ENCODE results near the gene PCDHGA12. TPM values are rescaled to one million over a fixed set of nuclear protein-coding genes. Genes with fewer than 3 reads are reported as not detected.

PCDHGA12 gene
- total RNA-seq, 1 donor from 2014 or later = 1.7 TPM

- DNase-seq (ENCODE audit: low read depth) = no peak
These were observed 9.3 kb downstream of the PCDHGA12 start for GRCh38 chr5:141439411-141440141.

- no peak for DNase-seq (ENCODE audit: low read depth)
These were observed 10.0 kb downstream of the PCDHGA12 start for GRCh38 chr5:141440341-141440740.

GRCh38 chr5:141441571-141442170, 11.4 kb downstream of the PCDHGA12 start:
- DNase-seq (ENCODE audit: low read depth) = no peak

DNA sequence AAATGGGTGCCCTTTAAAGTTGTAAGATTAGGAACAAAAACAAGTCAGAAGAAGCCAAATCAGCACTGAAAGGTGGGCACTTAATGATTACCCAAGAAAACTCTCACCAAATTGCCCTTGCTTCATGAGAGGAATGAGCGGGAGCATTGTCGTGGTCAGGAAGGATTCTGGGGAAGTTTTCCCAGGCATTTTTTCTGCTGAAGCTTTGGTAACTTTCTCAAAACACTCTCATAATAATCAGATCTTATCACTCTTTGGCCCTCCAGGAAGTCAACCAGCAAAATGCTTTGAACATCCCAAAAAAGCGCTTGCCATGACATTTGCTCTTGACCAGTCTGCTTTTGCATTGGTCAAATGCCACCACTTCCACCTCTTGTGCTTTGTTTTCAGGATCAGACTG, 35.0 kb downstream of the PCDHGA12 start:
- DNase-seq (ENCODE audit: low read depth) = peak; percentile 46

- peak; percentile 88 for DNase-seq (ENCODE audit: low read depth)
These were observed 45.4 kb downstream of the PCDHGA12 start, which contains the start of gene PCDHGC3 for GRCh38 chr5:141475625-141476131. TSS of gene PCDHGC3 (plus strand) at chr5:141475966. CDS start at chr5:141476117, 151 bp downstream.

- peak; percentile 36 for DNase-seq (ENCODE audit: low read depth)
These were observed 46.0 kb downstream of the PCDHGA12 start for GRCh38 chr5:141476132-141476911.

DNA sequence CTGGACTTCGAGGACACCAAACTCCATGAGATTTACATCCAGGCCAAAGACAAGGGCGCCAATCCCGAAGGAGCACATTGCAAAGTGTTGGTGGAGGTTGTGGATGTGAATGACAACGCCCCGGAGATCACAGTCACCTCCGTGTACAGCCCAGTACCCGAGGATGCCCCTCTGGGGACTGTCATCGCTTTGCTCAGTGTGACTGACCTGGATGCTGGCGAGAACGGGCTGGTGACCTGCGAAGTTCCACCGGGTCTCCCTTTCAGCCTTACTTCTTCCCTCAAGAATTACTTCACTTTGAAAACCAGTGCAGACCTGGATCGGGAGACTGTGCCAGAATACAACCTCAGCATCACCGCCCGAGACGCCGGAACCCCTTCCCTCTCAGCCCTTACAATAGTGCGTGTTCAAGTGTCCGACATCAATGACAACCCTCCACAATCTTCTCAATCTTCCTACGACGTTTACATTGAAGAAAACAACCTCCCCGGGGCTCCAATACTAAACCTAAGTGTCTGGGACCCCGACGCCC, 46.8 kb downstream of the PCDHGA12 start:
- DNase-seq (ENCODE audit: low read depth) = no peak

- DNase-seq (ENCODE audit: low read depth) = no peak
These were observed 47.5 kb downstream of the PCDHGA12 start for GRCh38 chr5:141477815-141478214.

GRCh38 chr5:141478321-141478945, 48.1 kb downstream of the PCDHGA12 start:
- no peak for DNase-seq (ENCODE audit: low read depth)

DNA sequence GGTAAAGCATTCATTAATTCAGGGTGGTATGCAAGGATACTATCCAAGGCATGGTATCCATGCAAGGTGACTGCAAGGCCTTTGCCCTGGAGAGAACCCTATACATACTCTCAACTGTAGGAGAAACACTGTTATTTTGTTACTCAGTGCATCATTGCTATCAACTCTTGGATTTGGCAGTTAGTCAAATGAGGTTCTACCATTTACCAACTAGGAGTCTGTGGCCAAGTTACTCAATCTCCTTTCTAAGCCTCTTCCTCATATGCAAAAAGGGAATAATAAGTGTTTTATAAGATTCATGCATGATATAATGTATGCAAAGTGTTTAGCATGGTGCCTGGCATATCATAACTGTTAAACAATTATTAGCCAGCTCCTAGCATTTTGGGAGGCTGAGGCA, 49.5 kb downstream of the PCDHGA12 start:
- no peak for DNase-seq (ENCODE audit: low read depth)

Other genes starting within 250 kb of the PCDHGA12 start
- gene PCDHB16, start 248.1 kb upstream of the PCDHGA12 start, total RNA-seq = 0.17 and 1.4 TPM in 2 replicates
- gene PCDHB9, start 243.3 kb upstream of the PCDHGA12 start, total RNA-seq = 0.17 and 0.60 TPM in 2 replicates
- gene PCDHB10, start 238.2 kb upstream of the PCDHGA12 start, total RNA-seq = 0.35 and 0.85 TPM in 2 replicates
- gene PCDHB11, start 230.9 kb upstream of the PCDHGA12 start, total RNA-seq = 0.17 and 1.6 TPM in 2 replicates
- gene PCDHB12, start 221.8 kb upstream of the PCDHGA12 start, total RNA-seq = 1.2 TPM in 1 of 2 replicates, not detected in the other
- gene PCDHB13, start 216.6 kb upstream of the PCDHGA12 start, total RNA-seq = 0.17 and 2.9 TPM in 2 replicates
- 0.35 and 3.5 TPM in 2 replicates for gene PCDHB14, start 207.2 kb upstream of the PCDHGA12 start, total RNA-seq
- under 0.01 and 1.3 TPM in 2 replicates for gene PCDHB15, start 185.1 kb upstream of the PCDHGA12 start, total RNA-seq
- gene SLC25A2, start 126.5 kb upstream of the PCDHGA12 start, total RNA-seq = 0.20 and 1.0 TPM in 2 replicates
- gene TAF7, start 109.7 kb upstream of the PCDHGA12 start, total RNA-seq = 68.9 and 99.9 TPM in 2 replicates
- gene PCDHGA1, start 100.0 kb upstream of the PCDHGA12 start, total RNA-seq = under 0.01 and 0.80 TPM in 2 replicates
- gene PCDHGA2, start 91.7 kb upstream of the PCDHGA12 start, total RNA-seq = 1.2 and 3.1 TPM in 2 replicates
- gene PCDHGA3, start 86.7 kb upstream of the PCDHGA12 start, total RNA-seq = 0.17 and 1.0 TPM in 2 replicates
- 0.35 and 4.0 TPM in 2 replicates for gene PCDHGB1, start 80.4 kb upstream of the PCDHGA12 start, total RNA-seq
- gene PCDHGA4, start 75.5 kb upstream of the PCDHGA12 start, total RNA-seq = 0.87 and 2.1 TPM in 2 replicates
- gene PCDHGB2, start 70.5 kb upstream of the PCDHGA12 start, total RNA-seq = 0.35 and 2.7 TPM in 2 replicates
- gene PCDHGA5, start 66.3 kb upstream of the PCDHGA12 start, total RNA-seq = under 0.01 and 1.3 TPM in 2 replicates
- 0.52 and 2.3 TPM in 2 replicates for gene PCDHGB3, start 60.3 kb upstream of the PCDHGA12 start, total RNA-seq
- gene PCDHGA6, start 56.6 kb upstream of the PCDHGA12 start, total RNA-seq = 0.69 and 2.1 TPM in 2 replicates
- gene PCDHGA7, start 47.8 kb upstream of the PCDHGA12 start, total RNA-seq = 0.52 and 2.3 TPM in 2 replicates
- gene PCDHGB4, start 42.8 kb upstream of the PCDHGA12 start, total RNA-seq = 4.9 and 12.5 TPM in 2 replicates
- gene PCDHGA8, start 37.9 kb upstream of the PCDHGA12 start, total RNA-seq = 0.69 and 1.6 TPM in 2 replicates
- gene PCDHGB5, start 32.6 kb upstream of the PCDHGA12 start, total RNA-seq = 9.4 and 17.8 TPM in 2 replicates
- gene PCDHGA9, start 27.7 kb upstream of the PCDHGA12 start, total RNA-seq = 0.52 and 3.2 TPM in 2 replicates
- gene PCDHGB6, start 22.5 kb upstream of the PCDHGA12 start, total RNA-seq = 1.0 and 2.3 TPM in 2 replicates
- gene PCDHGA10, start 17.5 kb upstream of the PCDHGA12 start, total RNA-seq = 0.52 and 5.1 TPM in 2 replicates
- gene PCDHGB7, start 12.8 kb upstream of the PCDHGA12 start, total RNA-seq = 1.7 and 10.4 TPM in 2 replicates
- 1.4 and 3.1 TPM in 2 replicates for gene PCDHGA11, start 9.5 kb upstream of the PCDHGA12 start, total RNA-seq
- gene PCDHGC3, start 45.5 kb downstream of the PCDHGA12 start, total RNA-seq = 11.8 and 23.6 TPM in 2 replicates
- gene PCDHGC4, start 54.5 kb downstream of the PCDHGA12 start, total RNA-seq = 1.1 TPM in 1 of 2 replicates, not detected in the other
- 0.17 and 0.80 TPM in 2 replicates for gene PCDHGC5, start 58.6 kb downstream of the PCDHGA12 start, total RNA-seq
- 73.1 and 113 TPM in 2 replicates for gene DIAPH1, start 188.5 kb downstream of the PCDHGA12 start, total RNA-seq
- gene HDAC3, start 206.3 kb downstream of the PCDHGA12 start, total RNA-seq = 50.2 and 62.0 TPM in 2 replicates
- 5.4 and 6.9 TPM in 2 replicates for gene RELL2, start 206.5 kb downstream of the PCDHGA12 start, total RNA-seq
- 28.9 and 34.2 TPM in 2 replicates for gene FCHSD1, start 220.9 kb downstream of the PCDHGA12 start, total RNA-seq

All from renal cortical epithelial cell (primary cell).